ENCODE data around the gene GNG13. TPM values are rescaled to one million over a fixed set of nuclear protein-coding genes. Genes with fewer than 3 reads are reported as not detected.
A peak's percentile ranks its signal among the peaks of the same experiment; 100 is the strongest.

GNG13 gene
- total and polyA plus RNA-seq, 9 of the 15 experiments (the other 6 are each of a cell fraction or from before 2014, with no cell fraction given): not detected

GRCh38 chr16:787978-788398 is 12.5 kb downstream of the GNG13 start, which contains the start of gene RPUSD1 (continued):
- TF ChIP-seq BRD9 (IDR thresholded peaks at IDR 0.05; ENCODE audit: low read depth, partially characterized antibody) (no peak), HMGXB4 (CRISPR knock-in tag; IDR thresholded peaks at IDR 0.05) (no peak), KLF10 (CRISPR knock-in tag; IDR thresholded peaks at IDR 0.05) (no peak), MAFG (tag; conservative IDR thresholded peaks at IDR 0.05) (no peak), SLC30A9 (CRISPR knock-in tag; IDR thresholded peaks at IDR 0.05) (no peak), SMAD2 (IDR thresholded peaks at IDR 0.05; ENCODE audit: low read depth, low read length) (no peak), NRF1 (conservative IDR thresholded peaks at IDR 0.05 in 1 of 2, IDR thresholded peaks at IDR 0.05 in 1 of 2) (peak in 1 of 2 experiments; percentile 29; a peak in 1 of 4 replicates), DPF2 (IDR thresholded peaks at IDR 0.05) (no peak), ZNF318 (IDR thresholded peaks at IDR 0.05; ENCODE audit: borderline replicate concordance in 1 of 2, low read depth in 1 of 2) (no peak), NCOA2 (IDR thresholded peaks at IDR 0.05; ENCODE audit: partially characterized antibody in 2 of 2) (no peak), ATF4 (CRISPR knock-in tag; IDR thresholded peaks at IDR 0.05) (no peak), TCF7 (IDR thresholded peaks at IDR 0.05; ENCODE audit: borderline replicate concordance) (no peak), EHMT2 (IDR thresholded peaks at IDR 0.05) (no peak), SOX6 (IDR thresholded peaks at IDR 0.05) (no peak), SAP30 (IDR thresholded peaks at IDR 0.05; ENCODE audit: borderline replicate concordance, insufficient read depth, low read depth, low read length, poor library complexity, severe bottlenecking) (peak; percentile 88), ZBTB7A (IDR thresholded peaks at IDR 0.05; ENCODE audit: borderline replicate concordance, control insufficient read depth, low read depth, low read length) (peak; percentile 71; the same call in 1 of the 2 replicates), ETS2 (tag; IDR thresholded peaks at IDR 0.05; ENCODE audit: borderline replicate concordance, poor library complexity, severe bottlenecking) (no peak)

Measured in K562 (cell line).